Activated T-helper 17 cell treated with anti-CD3 and anti-CD28 coated beads, Interleukin-2, amount 50 U/mL, for 72 hours (primary cell): ENCODE measurements around the gene PTRH2. TPM values are rescaled to one million over a fixed set of nuclear protein-coding genes. Genes with fewer than 3 reads are reported as not detected.

Experiments
- ATAC-seq: fragments of 150-1000 bp; cut with Tn5 transposase; replicated peaks from 2 replicates; pipeline ENCODE4 v1.10.0; 2021; ENCODE audit warnings: mild to moderate bottlenecking, moderate library complexity
- H3K27ac Mint-ChIP-seq: one replicate; pipeline ENCODE4 v1.8.0; 2022; ENCODE audit warnings: mixed read lengths
- H3K27me3 Mint-ChIP-seq: one replicate; pipeline ENCODE4 v1.8.0; 2022; ENCODE audit warnings: mixed read lengths
- H3K36me3 Mint-ChIP-seq: one replicate; pipeline ENCODE4 v1.8.0; 2022; ENCODE audit warnings: low read depth, mild to moderate bottlenecking, mixed read lengths
- H3K4me1 Mint-ChIP-seq: one replicate; pipeline ENCODE4 v1.8.0; 2022; ENCODE audit warnings: mixed read lengths
- H3K4me3 Mint-ChIP-seq: one replicate; pipeline ENCODE4 v1.8.0; 2022; ENCODE audit warnings: mild to moderate bottlenecking, mixed read lengths
- H3K9me3 Mint-ChIP-seq: one replicate; pipeline ENCODE4 v1.8.0; 2022; ENCODE audit warnings: mixed read lengths
- total RNA-seq, 2 donors: library from RNA; stranded (reverse); gene quantifications; one replicate each; pipeline ENCODE4 v1.2.3, GENCODE V29; 2022

The PTRH2 gene
- total RNA-seq, 2 donors from 2014 or later: 32.4 to 48.6 TPM

DNA sequence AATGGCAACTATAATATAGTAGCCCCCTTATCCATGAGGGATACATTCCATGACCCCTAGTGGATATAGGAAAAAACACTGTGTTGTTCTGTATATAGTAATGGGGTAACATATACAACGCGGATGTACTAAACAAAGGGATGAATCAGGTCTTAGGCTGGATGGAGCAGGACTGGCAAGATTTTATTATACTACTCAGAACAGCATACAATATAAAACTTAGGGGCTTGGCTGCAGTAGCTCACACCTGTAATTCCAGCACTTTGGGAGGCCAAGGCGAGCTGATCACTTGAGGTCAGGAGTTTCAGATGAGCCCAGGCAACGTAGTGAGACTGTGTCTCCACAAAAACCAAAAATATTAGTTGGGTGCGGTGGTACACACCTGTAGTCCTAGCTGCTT is 27.0 kb upstream of the PTRH2 start:
- Mint-ChIP-seq H3K36me3 (peaks cover 67% of the 10 kb centered on the region), H3K27ac (no peak overlapping the region), H3K27me3 (no peaks in the 10 kb centered on the region), H3K4me1 (peaks cover 4% of the 10 kb centered on the region), H3K9me3 (no peaks in the 10 kb centered on the region), H3K4me3 (no peak overlapping the region)
- ATAC-seq: no peak

DNA sequence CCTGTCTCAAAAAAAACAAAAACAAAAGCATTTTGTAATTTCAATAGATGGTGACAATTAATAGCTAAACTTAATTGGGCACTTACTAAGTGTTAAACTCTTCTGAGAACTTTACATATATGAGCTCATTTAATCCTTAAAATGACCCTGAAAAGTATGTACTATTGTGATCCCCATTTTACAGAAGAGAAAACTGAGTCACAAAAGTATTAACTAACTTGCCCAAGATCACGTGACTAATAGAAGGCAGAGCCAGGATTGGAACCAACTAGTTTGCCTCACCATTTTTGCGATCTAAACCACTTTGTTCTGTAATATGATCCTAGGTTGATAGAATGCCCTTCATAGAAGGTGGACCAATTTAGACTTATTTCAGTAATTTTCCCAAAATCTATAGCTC is 26.5 kb upstream of the PTRH2 start:
- H3K36me3 Mint-ChIP-seq: peaks cover 61% of the 10 kb centered on the region
- H3K4me1 Mint-ChIP-seq: peaks cover 4% of the 10 kb centered on the region
- no peak overlapping the region for H3K27ac Mint-ChIP-seq
- no peak for ATAC-seq
- no peaks in the 10 kb centered on the region for H3K27me3 Mint-ChIP-seq
- no peaks in the 10 kb centered on the region for H3K9me3 Mint-ChIP-seq
- H3K4me3 Mint-ChIP-seq: no peak overlapping the region

DNA sequence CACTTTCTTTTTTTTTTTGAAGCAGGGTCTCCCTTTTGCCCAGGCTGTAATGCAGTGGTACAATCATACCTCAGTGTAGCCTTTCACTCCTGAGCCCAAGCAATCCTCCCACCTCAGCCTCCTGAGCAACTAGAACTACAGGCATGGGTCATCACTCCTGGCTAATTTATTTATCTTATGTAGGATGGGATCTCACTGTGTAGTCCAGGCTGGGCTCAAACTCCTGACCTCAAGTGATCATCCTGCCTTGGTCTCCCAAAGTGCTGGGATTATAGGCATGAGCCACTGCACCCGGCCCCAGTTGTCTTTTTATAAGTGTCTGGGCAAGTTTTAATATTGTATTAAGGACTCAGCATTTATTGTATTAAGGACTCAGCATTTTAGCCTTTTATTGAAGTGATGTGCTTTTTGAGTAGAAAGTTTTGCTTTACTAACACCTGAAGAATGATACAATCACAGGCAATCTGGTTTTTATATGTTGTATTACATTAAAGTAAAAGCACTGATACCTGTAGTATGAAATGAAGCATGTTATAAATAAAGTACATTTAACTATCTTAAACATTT is 23.1 kb upstream of the PTRH2 start:
- H3K4me3 Mint-ChIP-seq: no peak overlapping the region
- H3K27ac Mint-ChIP-seq: no peak overlapping the region
- ATAC-seq: no peak
- no peaks in the 10 kb centered on the region for H3K27me3 Mint-ChIP-seq
- H3K9me3 Mint-ChIP-seq: no peaks in the 10 kb centered on the region
- peaks cover 4% of the 10 kb centered on the region for H3K4me1 Mint-ChIP-seq
- H3K36me3 Mint-ChIP-seq: peaks cover 40% of the 10 kb centered on the region

- no peaks in the 10 kb centered on the region for H3K9me3 Mint-ChIP-seq
- H3K27ac Mint-ChIP-seq: no peak overlapping the region
- no peak for ATAC-seq
- H3K4me1 Mint-ChIP-seq: peaks cover 4% of the 10 kb centered on the region
- no peaks in the 10 kb centered on the region for H3K27me3 Mint-ChIP-seq
- peaks cover 17% of the 10 kb centered on the region for H3K36me3 Mint-ChIP-seq
- no peak overlapping the region for H3K4me3 Mint-ChIP-seq
These were observed 20.7 kb upstream of the PTRH2 start for GRCh38 chr17:59727817-59728533.

DNA sequence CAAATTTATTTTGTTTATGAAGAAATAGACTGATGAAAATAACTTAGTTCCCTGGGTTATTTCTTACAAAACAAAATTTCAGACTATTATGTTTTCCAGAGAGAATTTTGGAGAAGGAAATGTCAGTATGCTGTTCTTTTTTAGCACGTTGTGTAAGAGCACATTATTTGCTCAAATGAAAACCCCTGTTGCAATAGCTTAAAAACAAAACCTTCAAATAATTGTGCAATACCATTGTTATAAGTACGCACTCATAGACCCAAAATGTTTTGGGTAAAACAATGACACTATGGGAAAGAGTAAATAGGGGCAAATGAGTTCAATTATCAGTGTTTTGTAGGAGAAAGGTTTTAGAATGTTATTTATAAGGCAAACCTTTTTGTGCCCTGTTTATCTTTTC is 18.5 kb upstream of the PTRH2 start:
- no peaks in the 10 kb centered on the region for H3K36me3 Mint-ChIP-seq
- no peaks in the 10 kb centered on the region for H3K9me3 Mint-ChIP-seq
- ATAC-seq: no peak
- no peaks in the 10 kb centered on the region for H3K4me1 Mint-ChIP-seq
- H3K4me3 Mint-ChIP-seq: no peak overlapping the region
- no peak overlapping the region for H3K27ac Mint-ChIP-seq
- H3K27me3 Mint-ChIP-seq: no peaks in the 10 kb centered on the region

DNA sequence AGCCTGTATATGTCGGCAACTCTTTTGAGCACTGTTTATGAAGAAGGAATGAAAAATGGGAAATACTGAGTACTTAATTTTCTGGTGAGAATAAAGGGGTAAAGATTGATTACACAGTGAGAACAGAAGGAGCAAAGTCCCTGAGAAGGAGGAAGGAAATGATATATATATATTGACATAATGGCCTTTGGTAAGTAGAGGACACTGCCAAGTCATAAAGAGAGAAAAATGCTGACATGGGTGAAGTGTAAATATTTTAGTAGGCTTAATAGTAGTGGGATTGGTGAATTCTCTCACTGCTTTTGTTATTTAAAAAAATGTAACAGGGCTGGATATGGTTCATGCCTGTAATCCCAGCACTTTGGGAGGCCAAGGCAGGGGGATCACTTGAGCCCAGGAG is 16.4 kb upstream of the PTRH2 start:
- Mint-ChIP-seq H3K4me3 (no peak overlapping the region), H3K27me3 (no peaks in the 10 kb centered on the region), H3K9me3 (no peaks in the 10 kb centered on the region), H3K27ac (no peak overlapping the region), H3K4me1 (peaks cover 6% of the 10 kb centered on the region), H3K36me3 (peaks cover 10% of the 10 kb centered on the region)
- ATAC-seq: no peak

GRCh38 chr17:59723041-59723440 is 15.8 kb upstream of the PTRH2 start:
- no peak overlapping the region for H3K27ac Mint-ChIP-seq
- ATAC-seq: no peak
- no peaks in the 10 kb centered on the region for H3K9me3 Mint-ChIP-seq
- no peaks in the 10 kb centered on the region for H3K27me3 Mint-ChIP-seq
- peaks cover 9% of the 10 kb centered on the region for H3K4me1 Mint-ChIP-seq
- H3K4me3 Mint-ChIP-seq: no peak overlapping the region
- peaks cover 14% of the 10 kb centered on the region for H3K36me3 Mint-ChIP-seq

GRCh38 chr17:59722623-59723022 is 15.4 kb upstream of the PTRH2 start:
- peaks cover 15% of the 10 kb centered on the region for H3K36me3 Mint-ChIP-seq
- no peaks in the 10 kb centered on the region for H3K9me3 Mint-ChIP-seq
- peaks cover 9% of the 10 kb centered on the region for H3K4me1 Mint-ChIP-seq

DNA sequence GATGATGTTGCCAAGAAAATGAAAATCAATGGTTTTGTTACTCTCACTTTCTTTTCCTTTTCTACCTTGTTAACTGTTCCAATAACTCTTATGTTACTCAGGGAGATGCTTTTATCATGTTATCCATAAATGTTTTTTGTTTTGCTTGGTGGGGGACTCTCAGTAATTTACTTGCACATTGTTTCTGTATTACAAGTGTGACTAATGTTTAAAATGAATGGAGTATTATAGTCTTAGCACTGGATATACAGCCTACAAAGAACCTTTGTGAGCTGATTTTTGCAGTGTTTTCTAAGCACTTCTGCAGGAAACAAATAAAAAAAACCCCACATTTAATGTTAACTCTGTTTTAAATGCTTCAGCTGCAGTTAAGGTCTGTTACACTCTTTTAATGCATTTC is 12.3 kb upstream of the PTRH2 start:
- Mint-ChIP-seq H3K27me3 (no peaks in the 10 kb centered on the region), H3K4me3 (no peak overlapping the region), H3K9me3 (no peaks in the 10 kb centered on the region), H3K4me1 (peaks cover 19% of the 10 kb centered on the region), H3K36me3 (peaks cover 22% of the 10 kb centered on the region), H3K27ac (no peak overlapping the region)
- ATAC-seq: no peak

More at GRCh38 chr17:59722623-59723022, 15.4 kb upstream of the PTRH2 start:
- no peak for ATAC-seq
- Mint-ChIP-seq H3K4me3 (no peak overlapping the region), H3K27ac (no peak overlapping the region), H3K27me3 (no peaks in the 10 kb centered on the region)

- peaks cover 30% of the 10 kb centered on the region for H3K4me1 Mint-ChIP-seq
- no peaks in the 10 kb centered on the region for H3K27me3 Mint-ChIP-seq
- no peaks in the 10 kb centered on the region for H3K9me3 Mint-ChIP-seq
- peaks cover 22% of the 10 kb centered on the region for H3K36me3 Mint-ChIP-seq
- H3K4me3 Mint-ChIP-seq: no peak overlapping the region
- ATAC-seq: no peak
- no peak overlapping the region for H3K27ac Mint-ChIP-seq
These were observed 9.2 kb upstream of the PTRH2 start for GRCh38 chr17:59716427-59716826.

DNA sequence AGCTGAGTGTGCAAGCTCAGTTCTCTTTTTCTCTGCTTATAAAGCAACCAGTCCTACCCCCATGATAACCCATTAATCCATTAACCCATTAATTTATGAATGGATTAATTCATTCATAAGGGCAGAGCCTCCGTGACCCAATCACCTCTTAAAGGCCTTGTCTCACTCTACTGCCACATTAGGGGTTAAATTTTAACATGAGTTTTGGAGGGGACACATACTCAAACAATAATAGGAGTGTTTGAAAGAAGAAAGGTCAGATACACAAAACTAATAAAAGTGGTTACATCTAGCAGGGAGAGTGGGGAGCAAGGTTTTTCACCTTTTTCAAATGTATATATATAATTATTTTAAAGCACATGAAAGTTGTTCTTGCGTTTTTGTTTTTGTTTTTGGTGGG is 7.0 kb upstream of the PTRH2 start:
- Mint-ChIP-seq H3K4me1 (peaks cover 33% of the 10 kb centered on the region), H3K27ac (no peak overlapping the region), H3K36me3 (peaks cover 22% of the 10 kb centered on the region), H3K4me3 (no peak overlapping the region), H3K27me3 (no peaks in the 10 kb centered on the region), H3K9me3 (no peaks in the 10 kb centered on the region)
- ATAC-seq: no peak

- Mint-ChIP-seq H3K4me1 (peaks cover 35% of the 10 kb centered on the region), H3K9me3 (no peaks in the 10 kb centered on the region), H3K27me3 (no peaks in the 10 kb centered on the region), H3K4me3 (no peak overlapping the region), H3K36me3 (peaks cover 14% of the 10 kb centered on the region), H3K27ac (peak overlapping the region; percentile 19)
- no peak for ATAC-seq
These were observed 5.6 kb upstream of the PTRH2 start for GRCh38 chr17:59712862-59713261.

DNA sequence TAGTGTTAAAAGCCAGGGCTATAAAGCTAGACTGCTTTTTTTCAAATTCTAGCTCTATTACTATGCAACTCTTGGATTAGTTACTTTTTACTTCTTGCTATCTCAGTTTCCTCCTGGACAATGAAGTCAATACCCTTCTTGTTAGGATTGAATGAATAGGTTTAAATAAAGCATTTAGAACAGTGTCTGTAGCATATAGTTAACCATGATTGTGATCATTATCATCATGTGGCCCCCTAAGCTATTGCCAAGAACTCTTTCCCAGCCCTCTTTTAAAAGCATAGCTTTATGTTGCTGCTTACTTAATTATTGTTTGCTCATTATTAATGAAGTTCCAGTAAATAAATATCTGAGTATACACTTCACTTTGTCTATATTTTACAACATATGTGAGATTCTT is 4.7 kb upstream of the PTRH2 start:
- H3K27ac Mint-ChIP-seq: no peak overlapping the region
- no peaks in the 10 kb centered on the region for H3K9me3 Mint-ChIP-seq
- ATAC-seq: no peak
- peaks cover 35% of the 10 kb centered on the region for H3K4me1 Mint-ChIP-seq
- no peak overlapping the region for H3K4me3 Mint-ChIP-seq
- H3K27me3 Mint-ChIP-seq: no peaks in the 10 kb centered on the region
- H3K36me3 Mint-ChIP-seq: peaks cover 14% of the 10 kb centered on the region

DNA sequence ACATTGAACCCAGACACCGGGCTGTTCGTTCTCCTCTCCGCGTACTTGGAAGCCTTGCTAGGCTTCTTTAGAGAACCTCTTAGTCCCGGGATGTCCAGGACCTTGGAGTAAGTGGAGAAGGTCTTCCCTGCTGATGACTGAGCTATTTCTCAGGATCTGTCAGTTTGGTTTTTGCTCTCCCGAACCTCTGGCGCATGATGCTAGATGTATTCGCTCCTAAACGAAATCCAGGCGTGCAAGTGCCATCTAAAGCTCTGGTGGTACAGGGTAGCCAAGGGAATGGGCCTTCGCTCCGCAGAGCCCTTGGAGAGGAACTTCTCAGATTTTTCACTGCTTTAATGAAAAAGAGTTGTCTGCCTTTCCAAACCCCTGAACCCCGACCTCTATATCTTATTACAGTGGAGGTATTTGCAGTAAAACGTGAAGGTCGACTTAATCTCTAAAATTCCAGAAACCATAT is 771 bp upstream of the PTRH2 start:
- no peaks in the 10 kb centered on the region for H3K27me3 Mint-ChIP-seq
- ATAC-seq: no peak
- H3K36me3 Mint-ChIP-seq: peaks cover 53% of the 10 kb centered on the region
- H3K4me3 Mint-ChIP-seq: peak overlapping the region; percentile 93
- peaks cover 34% of the 10 kb centered on the region for H3K4me1 Mint-ChIP-seq
- no peaks in the 10 kb centered on the region for H3K9me3 Mint-ChIP-seq
- peak overlapping the region; percentile 98 for H3K27ac Mint-ChIP-seq

GRCh38 chr17:59702304-59702703 is 4.9 kb downstream of the PTRH2 start:
- Mint-ChIP-seq H3K9me3 (no peaks in the 10 kb centered on the region), H3K27me3 (no peaks in the 10 kb centered on the region), H3K4me1 (peaks cover 50% of the 10 kb centered on the region), H3K36me3 (peaks cover 98% of the 10 kb centered on the region), H3K4me3 (no peak overlapping the region), H3K27ac (no peak overlapping the region)
- no peak for ATAC-seq
